ENCODE measurements around the gene DTX1. TPM values are rescaled to one million over a fixed set of nuclear protein-coding genes. Genes with fewer than 3 reads are reported as not detected.

Gene DTX1
- total and polyA plus RNA-seq, 2 of the 8 experiments (the other 6 are each of a cell fraction or from before 2014, with no cell fraction given) = 4.7 to 6.9 TPM

GRCh38 chr12:113089839-113090238 lies 33.3 kb downstream of the DTX1 start (continued):
- TF ChIP-seq CHD7 (IDR thresholded peaks at IDR 0.05; ENCODE audit: insufficient replicate concordance, low read length) = no peak
- TF ChIP-seq CTCF (IDR thresholded peaks at IDR 0.05; ENCODE audit: control extremely low read depth in 1 of 3, insufficient read depth in 1 of 3, low read depth in 1 of 3, low read length in 3 of 3) = no peak
- TF ChIP-seq BRCA1 (IDR thresholded peaks at IDR 0.05; ENCODE audit: low read depth, low read length) = no peak
- no peak for TF ChIP-seq SRF (IDR thresholded peaks at IDR 0.05; ENCODE audit: low read depth, low read length)
- no peak for TF ChIP-seq JUND (IDR thresholded peaks at IDR 0.05; ENCODE audit: low read length)
- no peak for TF ChIP-seq HDAC2 (IDR thresholded peaks at IDR 0.05; ENCODE audit: borderline replicate concordance in 1 of 2, low read depth in 2 of 2, low read length in 2 of 2)
- TF ChIP-seq CHD2 (IDR thresholded peaks at IDR 0.05; ENCODE audit: low read length) = no peak
- TF ChIP-seq HDAC6 (IDR thresholded peaks at IDR 0.05; ENCODE audit: low read depth, low read length) = no peak
- TF ChIP-seq CREB1 (IDR thresholded peaks at IDR 0.05) = no peak
